ENCODE measurements around the gene TBC1D22A. TPM values are rescaled to one million over a fixed set of nuclear protein-coding genes. Genes with fewer than 3 reads are reported as not detected.

Gene TBC1D22A
- total RNA-seq, 6 experiments from 2014 or later: 10.9 to 18.1 (median 14.0) TPM

GRCh38 chr22:46945481-46945880, 183.0 kb downstream of the TBC1D22A start:
- Histone ChIP-seq H3K27me3 (no peaks in the 10 kb centered on the region), H3K9me3 (no peaks in the 10 kb centered on the region), H3K36me3 (no peaks in the 10 kb centered on the region), H3K4me1 (no peaks in the 10 kb centered on the region), H3K27ac (no peak overlapping the region), H3K4me3 (no peak overlapping the region)
- TF ChIP-seq POLR2A (IDR thresholded peaks at IDR 0.05): no peak
- no peak for TF ChIP-seq CTCF (IDR thresholded peaks at IDR 0.05)
- intact Hi-C loops (cut with DNase I): no loop called here
- WGBS (ENCODE audit: insufficient coverage, low coverage, low lambda C conversion rate, missing lambda C conversion rate): 85% methylated on average over 4 of the region's 7 CpGs
- DNase-seq (no peak), ATAC-seq (no peak)

- no peak for DNase-seq
- TF ChIP-seq POLR2A (IDR thresholded peaks at IDR 0.05): no peak
- no peak for TF ChIP-seq CTCF (IDR thresholded peaks at IDR 0.05)
- no peaks in the 10 kb centered on the region for H3K4me1 ChIP-seq
- no peaks in the 10 kb centered on the region for H3K27me3 ChIP-seq
- 94% methylated on average over 3 of the region's 7 CpGs for WGBS (ENCODE audit: insufficient coverage, low coverage, low lambda C conversion rate, missing lambda C conversion rate)
- no peak overlapping the region for H3K27ac ChIP-seq
- intact Hi-C loops (cut with DNase I): no loop called here
- no peak overlapping the region for H3K4me3 ChIP-seq
- no peak for ATAC-seq
- H3K36me3 ChIP-seq: no peaks in the 10 kb centered on the region
- no peaks in the 10 kb centered on the region for H3K9me3 ChIP-seq
Measured at GRCh38 chr22:46946383-46946962, 184.0 kb downstream of the TBC1D22A start.

- no peaks in the 10 kb centered on the region for H3K4me1 ChIP-seq
- TF ChIP-seq POLR2A (IDR thresholded peaks at IDR 0.05) (no peak), CTCF (IDR thresholded peaks at IDR 0.05) (no peak)
- DNase-seq (no peak), ATAC-seq (no peak)
- no peaks in the 10 kb centered on the region for H3K27me3 ChIP-seq
- no peaks in the 10 kb centered on the region for H3K36me3 ChIP-seq
- H3K27ac ChIP-seq: no peak overlapping the region
- H3K9me3 ChIP-seq: no peaks in the 10 kb centered on the region
- H3K4me3 ChIP-seq: no peak overlapping the region
- 86% methylated on average over 11 of the region's 14 CpGs for WGBS (ENCODE audit: insufficient coverage, low coverage, low lambda C conversion rate, missing lambda C conversion rate)
- intact Hi-C loops (cut with DNase I): no loop called here
Measured at GRCh38 chr22:46947516-46948257, 185.2 kb downstream of the TBC1D22A start.

- WGBS (ENCODE audit: insufficient coverage, low coverage, low lambda C conversion rate, missing lambda C conversion rate): 96% methylated on average over 15 of the region's 16 CpGs
- no peak overlapping the region for H3K27ac ChIP-seq
- ATAC-seq: no peak
Measured at GRCh38 chr22:46948411-46949144, 186.1 kb downstream of the TBC1D22A start.

More at GRCh38 chr22:46948411-46949144, 186.1 kb downstream of the TBC1D22A start:
- Histone ChIP-seq H3K4me1 (no peaks in the 10 kb centered on the region), H3K9me3 (no peaks in the 10 kb centered on the region), H3K4me3 (no peak overlapping the region), H3K27me3 (no peaks in the 10 kb centered on the region), H3K36me3 (no peaks in the 10 kb centered on the region)
- intact Hi-C loops (cut with DNase I): no loop called here
- DNase-seq: no peak
- TF ChIP-seq POLR2A (IDR thresholded peaks at IDR 0.05): no peak
- no peak for TF ChIP-seq CTCF (IDR thresholded peaks at IDR 0.05)

Measured in right lobe of liver (tissue), 6 donors.